GM12878 (cell line): ENCODE measurements around the gene BPIFB4. TPM values are rescaled to one million over a fixed set of nuclear protein-coding genes. Genes with fewer than 3 reads are reported as not detected.

Experiments used
- ATAC-seq: fragments of 200-7000 bp; cut with Tn5 transposase; 3 replicates; pipeline ENCODE4 v1.9.1; 2020; ENCODE audit warnings: mild to moderate bottlenecking, moderate library complexity
- BruUV-seq: library from RNA; stranded (reverse); fragments of 400-500 nt; replicated peaks from 2 replicates; lab custom pipeline; 2021; lab: Mats Ljungman, UMichigan
- CTCF ChIA-PET: fragments of 300-600 bp; sonication (Branson Sonifier 250); formaldehyde crosslinking; extraction: SDS; loops from one replicate; lab custom pipeline; 2021; ENCODE audit warnings: inconsistent platforms; lab: Yijun Ruan, JAX
- POLR2A ChIA-PET: fragments of 350-600 bp; formaldehyde crosslinking; extraction: SDS; loops from one replicate; lab custom pipeline; 2021; ENCODE audit warnings: inconsistent platforms; lab: Charles Lee
- RAD21 ChIA-PET: fragments of 300-600 bp; sonication (Branson Sonifier 250); formaldehyde crosslinking; loops from one replicate; lab custom pipeline; 2023; ENCODE audit warnings: antibody characterized with exemption; ENCODE audit not compliant: unreplicated experiment; lab: Charles Lee
- SMC1A ChIA-PET: fragments of 300-600 bp; sonication (Branson Sonifier 250); formaldehyde crosslinking; loops from one replicate; lab custom pipeline; 2023; ENCODE audit not compliant: unreplicated experiment, uncharacterized antibody; lab: Charles Lee
- DNase-seq: peaks from one replicate; pipeline ENCODE4 v3.0.0-alpha.2; 2011; ENCODE audit warnings: low read depth, low spot score
- FAIRE-seq: peaks from 3 replicates; lab custom pipeline; 2011; peaks lifted over from hg19 to GRCh38; lab: Jason Lieb, UNC
- H2AFZ ChIP-seq: 2 replicates; pipeline ENCODE4 v1.6.0; 2011; ENCODE audit warnings: low read depth, low read length, control low read depth; ENCODE audit not compliant: control insufficient read depth
- H3K27ac ChIP-seq: 2 replicates; pipeline ENCODE4 v1.5.1; 2011; ENCODE audit warnings: control low read depth; ENCODE audit not compliant: control insufficient read depth, insufficient read depth
- H3K27me3 ChIP-seq, 2 experiments: replicated peaks in 1 of 2; 2 replicates each; pipeline versions ENCODE4 v1.6.0 to v1.6.1; 2011; ENCODE audit warnings: low read length in 1 of 2; ENCODE audit not compliant: control insufficient read depth in 2 of 2, insufficient read depth in 2 of 2
- H3K36me3 ChIP-seq, 2 experiments: 2 replicates each; pipeline ENCODE4 v1.5.1; 2011; ENCODE audit warnings: low read length in 1 of 2; ENCODE audit not compliant: control insufficient read depth in 2 of 2, insufficient read depth in 2 of 2
- H3K4me1 ChIP-seq: 2 replicates; pipeline ENCODE4 v1.6.1; 2011; ENCODE audit warnings: mild to moderate bottlenecking, low read length, moderate library complexity, mixed read lengths; ENCODE audit not compliant: control insufficient read depth, insufficient read depth
- H3K4me2 ChIP-seq: 2 replicates; pipeline ENCODE4 v1.6.0; 2011; ENCODE audit warnings: control low read depth; ENCODE audit not compliant: control insufficient read depth, insufficient read depth
- H3K4me3 ChIP-seq: fragments of 200-600 bp; sonication (generic); 2 replicates; pipeline ENCODE4 v1.5.1; 2016
- H3K79me2 ChIP-seq: 2 replicates; pipeline ENCODE4 v1.6.0; 2011; ENCODE audit warnings: low read length; ENCODE audit not compliant: control insufficient read depth, insufficient read depth
- H3K9ac ChIP-seq: 2 replicates; pipeline ENCODE4 v1.8.0; 2011; ENCODE audit warnings: low read length, control low read depth, mixed read lengths; ENCODE audit not compliant: control insufficient read depth, insufficient read depth
- H3K9me3 ChIP-seq: replicated peaks from 3 replicates; pipeline ENCODE4 v1.5.1; 2011; ENCODE audit warnings: mild to moderate bottlenecking, low read length; ENCODE audit not compliant: control insufficient read depth, insufficient read depth
- H4K20me1 ChIP-seq: 2 replicates; pipeline ENCODE4 v1.6.0; 2011; ENCODE audit not compliant: control insufficient read depth, insufficient read depth
- ASH2L ChIP-seq: fragments of 300-600, 200-600 bp; sonication (generic); IDR thresholded peaks from 2 replicates; pipeline ENCODE4 v1.6.1; 2017; ENCODE audit warnings: low read depth, mild to moderate bottlenecking, borderline replicate concordance
- BHLHE40 ChIP-seq, 2 experiments: fragments of 450-650 bp in 1 of 2; IDR thresholded peaks; 2 replicates each; pipeline ENCODE4 v1.6.1; 2011 to 2017; ENCODE audit warnings: low read depth in 2 of 2, borderline replicate concordance in 1 of 2, improper control_type of control experiment in 1 of 2, low read length in 1 of 2, mild to moderate bottlenecking in 1 of 2
- CREB1 ChIP-seq: IDR thresholded peaks from 2 replicates; pipeline ENCODE4 v1.6.1; 2012; ENCODE audit warnings: low read depth, mild to moderate bottlenecking, inconsistent platforms
- EP300 ChIP-seq, 2 experiments: fragments of 150-350 bp in 1 of 2; IDR thresholded peaks; 2 replicates each; pipeline ENCODE4 v1.6.1; 2011 to 2012; ENCODE audit warnings: low read depth in 2 of 2, low read length in 2 of 2, borderline replicate concordance in 1 of 2, improper control_type of control experiment in 1 of 2, inconsistent platforms in 1 of 2; ENCODE audit not compliant: control insufficient read depth in 1 of 2
- MXI1 ChIP-seq: fragments of 150-350 bp; IDR thresholded peaks from 2 replicates; pipeline ENCODE4 v1.6.1; 2011; ENCODE audit warnings: low read depth, mild to moderate bottlenecking, inconsistent platforms, low read length, improper control_type of control experiment
- NFYA ChIP-seq: IDR thresholded peaks from 2 replicates; pipeline ENCODE4 v1.6.1; 2011; ENCODE audit warnings: low read depth, mild to moderate bottlenecking, low read length, improper control_type of control experiment, borderline replicate concordance
- POLR2AphosphoS2 ChIP-seq: IDR thresholded peaks from 2 replicates; pipeline ENCODE4 v1.6.1; 2011; ENCODE audit warnings: low read depth, mild to moderate bottlenecking, low read length, improper control_type of control experiment, moderate library complexity
- RB1 ChIP-seq: fragments of 450-650 bp; formaldehyde crosslinking; IDR thresholded peaks from 2 replicates; pipeline ENCODE4 v1.6.1; 2017; ENCODE audit warnings: mild to moderate bottlenecking, borderline replicate concordance
- RBBP5 ChIP-seq: fragments of 200-600 bp; sonication (generic); conservative IDR thresholded peaks from 2 replicates; pipeline ENCODE4 v1.6.1; 2016
- RCOR1 ChIP-seq: conservative IDR thresholded peaks from 2 replicates; pipeline ENCODE4 v1.6.1; 2012; ENCODE audit warnings: low read depth, low read length, improper control_type of control experiment
- TCF3 ChIP-seq: IDR thresholded peaks from 2 replicates; pipeline ENCODE4 v1.6.1; 2012; ENCODE audit warnings: low read depth, mild to moderate bottlenecking, low read length, borderline replicate concordance; ENCODE audit not compliant: insufficient read depth
- YY1 ChIP-seq: IDR thresholded peaks from 2 replicates; pipeline ENCODE4 v1.6.1; 2011; ENCODE audit warnings: low read depth, mild to moderate bottlenecking, low read length
- ZNF217 ChIP-seq: fragments of 450-650 bp; IDR thresholded peaks from 2 replicates; pipeline ENCODE4 v1.6.1; 2017; ENCODE audit warnings: antibody characterized with exemption, mild to moderate bottlenecking
- ZNF274 ChIP-seq: IDR thresholded peaks from one replicate; pipeline ENCODE4 v1.8.0; 2011; ENCODE audit not compliant: insufficient read length, insufficient read depth
- WGBS: methylation state at CpG from one replicate; pipeline ENCODE4 v1.1.6; 2016; ENCODE audit warnings: low lambda C conversion rate; ENCODE audit not compliant: insufficient replicate concordance, insufficient coverage; ENCODE audit errors: missing lambda C conversion rate; 5-methylcytosine and 5-hydroxymethylcytosine counted together
- in situ Hi-C: fragments of 300-500 bp; cut with MboI; formaldehyde crosslinking; loops from 9 replicates; pipeline ENCODE4 v1.14.3; 2018; ENCODE audit warnings: mixed read lengths
- intact Hi-C: fragments of 100-400 bp; cut with micrococcal nuclease; formaldehyde crosslinking; loops from one replicate; pipeline ENCODE4 v1.14.2; 2022; ENCODE audit not compliant: unreplicated experiment
- polyA plus RNA-seq, 11 experiments: library from polyadenylated mRNA; depleted of rRNA in 4 of 11; unstranded in 6 of 11; stranded (reverse) in 5 of 11; fragments of >200 nt; fragmentation: Nextera tagmentation in 4 of 11; fragmentation: Illumina TruSeq in 1 of 11; extraction: Ambion mirVana in 4 of 11; extraction: Trizol in 1 of 11; gene quantifications; 1 replicate in 1 of 11; 2 replicates in 10 of 11; pipeline versions ENCODE4 v1.2.1 to v1.2.3, GENCODE V29; 2011 to 2016; ENCODE audit warnings: inconsistent platforms in 2 of 11, missing spikeins in 2 of 11, low read depth in 1 of 11
- total RNA-seq, 4 experiments: library from RNA; depleted of rRNA in 3 of 4; stranded (reverse); fragments of >200 nt in 3 of 4; fragmentation: Illumina TruSeq in 1 of 4; extraction: Trizol in 1 of 4; gene quantifications; 2 replicates each; pipeline versions ENCODE4 v1.2.1 to v1.2.3, GENCODE V29; 2013 to 2021
- TF ChIP-seq, protein P1 (sequence below): IDR thresholded peaks from 2 replicates; pipeline ENCODE4 v1.6.1; 2012; ENCODE audit warnings: improper control_type of control experiment, low read depth, low read length; ENCODE audit not compliant: insufficient replicate concordance

Gene BPIFB4
- total and polyA plus RNA-seq, 10 of the 15 experiments (the other 5 are each of a cell fraction or from before 2014, with no cell fraction given) = 0.12 TPM; not detected in 9

DNA sequence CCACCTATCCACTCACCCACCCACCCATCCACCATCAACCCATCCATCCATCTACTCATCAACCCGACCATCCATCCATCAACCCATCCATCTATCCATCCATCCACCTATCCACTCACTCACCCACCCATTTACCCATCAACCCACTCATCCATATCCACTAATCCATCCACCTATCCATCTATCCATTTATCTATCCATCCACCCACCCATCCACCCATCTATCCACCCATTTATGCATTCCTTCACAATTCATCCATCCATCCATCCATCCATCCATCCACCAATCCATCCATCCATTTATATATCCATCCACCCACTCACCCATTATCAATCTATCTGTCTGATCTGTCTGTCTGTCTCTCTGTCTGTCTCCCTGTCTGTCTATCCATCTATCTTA lies 14.1 kb downstream of the BPIFB4 start:
- ATAC-seq = no peak
- intact Hi-C loops (no loop called here), in situ Hi-C loops (no loop called here)
- no peak for DNase-seq
- no peak overlapping the region for H3K4me3 ChIP-seq
- no peaks in the 10 kb centered on the region for H3K79me2 ChIP-seq
- H3K4me2 ChIP-seq = no peak overlapping the region
- H3K4me1 ChIP-seq = no peaks in the 10 kb centered on the region
- CTCF ChIA-PET = interaction anchor here (1.5 kb wide), 1 partner anchor 192 kb away, joined by 5 read pairs; no protein-coding TSS in a partner anchor
- H2AFZ ChIP-seq = no peak overlapping the region
- no peak for TF ChIP-seq ZNF217
- TF ChIP-seq EP300 (IDR thresholded peaks at IDR 0.05; ENCODE audit: borderline replicate concordance in 1 of 2, control insufficient read depth in 1 of 2, low read depth in 2 of 2, low read length in 2 of 2) = no peak
- no peak for TF ChIP-seq BHLHE40 (IDR thresholded peaks at IDR 0.05; ENCODE audit: borderline replicate concordance in 1 of 2, low read depth in 2 of 2, low read length in 1 of 2)
- TF ChIP-seq, protein P1, sequence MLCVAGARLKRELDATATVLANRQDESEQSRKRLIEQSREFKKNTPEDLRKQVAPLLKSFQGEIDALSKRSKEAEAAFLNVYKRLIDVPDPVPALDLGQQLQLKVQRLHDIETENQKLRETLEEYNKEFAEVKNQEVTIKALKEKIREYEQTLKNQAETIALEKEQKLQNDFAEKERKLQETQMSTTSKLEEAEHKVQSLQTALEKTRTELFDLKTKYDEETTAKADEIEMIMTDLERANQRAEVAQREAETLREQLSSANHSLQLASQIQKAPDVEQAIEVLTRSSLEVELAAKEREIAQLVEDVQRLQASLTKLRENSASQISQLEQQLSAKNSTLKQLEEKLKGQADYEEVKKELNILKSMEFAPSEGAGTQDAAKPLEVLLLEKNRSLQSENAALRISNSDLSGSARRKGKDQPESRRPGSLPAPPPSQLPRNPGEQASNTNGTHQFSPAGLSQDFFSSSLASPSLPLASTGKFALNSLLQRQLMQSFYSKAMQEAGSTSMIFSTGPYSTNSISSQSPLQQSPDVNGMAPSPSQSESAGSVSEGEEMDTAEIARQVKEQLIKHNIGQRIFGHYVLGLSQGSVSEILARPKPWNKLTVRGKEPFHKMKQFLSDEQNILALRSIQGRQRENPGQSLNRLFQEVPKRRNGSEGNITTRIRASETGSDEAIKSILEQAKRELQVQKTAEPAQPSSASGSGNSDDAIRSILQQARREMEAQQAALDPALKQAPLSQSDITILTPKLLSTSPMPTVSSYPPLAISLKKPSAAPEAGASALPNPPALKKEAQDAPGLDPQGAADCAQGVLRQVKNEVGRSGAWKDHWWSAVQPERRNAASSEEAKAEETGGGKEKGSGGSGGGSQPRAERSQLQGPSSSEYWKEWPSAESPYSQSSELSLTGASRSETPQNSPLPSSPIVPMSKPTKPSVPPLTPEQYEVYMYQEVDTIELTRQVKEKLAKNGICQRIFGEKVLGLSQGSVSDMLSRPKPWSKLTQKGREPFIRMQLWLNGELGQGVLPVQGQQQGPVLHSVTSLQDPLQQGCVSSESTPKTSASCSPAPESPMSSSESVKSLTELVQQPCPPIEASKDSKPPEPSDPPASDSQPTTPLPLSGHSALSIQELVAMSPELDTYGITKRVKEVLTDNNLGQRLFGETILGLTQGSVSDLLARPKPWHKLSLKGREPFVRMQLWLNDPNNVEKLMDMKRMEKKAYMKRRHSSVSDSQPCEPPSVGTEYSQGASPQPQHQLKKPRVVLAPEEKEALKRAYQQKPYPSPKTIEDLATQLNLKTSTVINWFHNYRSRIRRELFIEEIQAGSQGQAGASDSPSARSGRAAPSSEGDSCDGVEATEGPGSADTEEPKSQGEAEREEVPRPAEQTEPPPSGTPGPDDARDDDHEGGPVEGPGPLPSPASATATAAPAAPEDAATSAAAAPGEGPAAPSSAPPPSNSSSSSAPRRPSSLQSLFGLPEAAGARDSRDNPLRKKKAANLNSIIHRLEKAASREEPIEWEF = no peak
- TF ChIP-seq ASH2L = no peak
- no peak for TF ChIP-seq POLR2AphosphoS2
- TF ChIP-seq YY1 = no peak
- no peak for TF ChIP-seq ZNF274
- no peak for TF ChIP-seq RCOR1
- TF ChIP-seq CREB1 = no peak
- TF ChIP-seq RBBP5 = no peak
- TF ChIP-seq TCF3 = no peak
- TF ChIP-seq RB1 = no peak
- no peak for TF ChIP-seq MXI1
- no peak for TF ChIP-seq NFYA
- H3K27ac ChIP-seq = no peak overlapping the region
- no peak overlapping the region for H3K9ac ChIP-seq
- RAD21 ChIA-PET = no interaction called here
- H4K20me1 ChIP-seq = no peaks in the 10 kb centered on the region
- POLR2A ChIA-PET = no interaction called here
- no TSS peak for BruUV-seq
- 0% methylated on average over 1 of the region's 1 CpG for WGBS
- SMC1A ChIA-PET = interaction anchor here (2.0 kb wide), 1 partner anchor 192 kb away, joined by 6 read pairs; no protein-coding TSS in a partner anchor
- no peaks in the 10 kb centered on the region for H3K9me3 ChIP-seq
- H3K27me3 ChIP-seq = no peaks in the 10 kb centered on the region; a peak in 1 of 4 replicates
- no peak for FAIRE-seq
- no peaks in the 10 kb centered on the region for H3K36me3 ChIP-seq
